IPS-15b (cell line): Measurements from ENCODE around the gene CAB39.

Experiments
- H3K27me3 ChIP-seq: one replicate; pipeline ENCODE4 v1.6.1; 2013; ENCODE audit warnings: low read length; ENCODE audit not compliant: control insufficient read depth, insufficient read depth
- H3K36me3 ChIP-seq: one replicate; pipeline ENCODE4 v1.6.1; 2013; ENCODE audit warnings: low read length; ENCODE audit not compliant: control insufficient read depth, insufficient read depth
- H3K4me1 ChIP-seq: one replicate; pipeline ENCODE4 v1.6.1; 2013; ENCODE audit warnings: mild to moderate bottlenecking, low read length; ENCODE audit not compliant: control insufficient read depth, insufficient read depth
- H3K4me3 ChIP-seq: one replicate; pipeline ENCODE4 v1.5.1; 2013; ENCODE audit warnings: low read depth, low read length
- H3K9ac ChIP-seq: one replicate; pipeline ENCODE4 v1.6.1; 2013; ENCODE audit warnings: low read depth, mild to moderate bottlenecking, low read length
- H3K9me3 ChIP-seq: one replicate; pipeline ENCODE4 v1.6.1; 2013; ENCODE audit warnings: mild to moderate bottlenecking, low read length; ENCODE audit not compliant: control insufficient read depth, insufficient read depth

CAB39 gene

DNA sequence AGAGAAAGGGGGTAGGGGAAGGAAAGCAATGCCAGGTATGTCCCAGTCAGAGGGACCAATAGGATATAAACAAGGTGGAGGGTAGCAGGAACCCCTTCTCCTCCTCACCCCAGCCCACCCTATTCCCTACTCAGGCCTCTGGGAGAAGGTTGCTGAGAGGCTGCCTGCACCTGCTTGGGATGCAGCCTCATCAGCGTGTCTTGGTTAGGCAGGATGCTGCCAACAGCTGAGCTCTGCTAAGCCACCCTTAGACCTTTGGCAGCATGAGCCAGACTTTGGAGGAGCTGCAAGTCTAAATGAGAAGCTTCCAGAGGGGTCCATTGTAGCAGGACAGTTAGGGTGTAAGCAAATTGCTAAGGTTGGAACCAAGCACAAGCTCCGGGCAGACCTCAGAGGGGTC lies 38.2 kb upstream of the CAB39 start:
- Histone ChIP-seq H3K9me3 (no peaks in the 10 kb centered on the region), H3K36me3 (no peaks in the 10 kb centered on the region), H3K9ac (no peak overlapping the region), H3K4me1 (no peaks in the 10 kb centered on the region), H3K4me3 (no peak overlapping the region), H3K27me3 (no peaks in the 10 kb centered on the region)

DNA sequence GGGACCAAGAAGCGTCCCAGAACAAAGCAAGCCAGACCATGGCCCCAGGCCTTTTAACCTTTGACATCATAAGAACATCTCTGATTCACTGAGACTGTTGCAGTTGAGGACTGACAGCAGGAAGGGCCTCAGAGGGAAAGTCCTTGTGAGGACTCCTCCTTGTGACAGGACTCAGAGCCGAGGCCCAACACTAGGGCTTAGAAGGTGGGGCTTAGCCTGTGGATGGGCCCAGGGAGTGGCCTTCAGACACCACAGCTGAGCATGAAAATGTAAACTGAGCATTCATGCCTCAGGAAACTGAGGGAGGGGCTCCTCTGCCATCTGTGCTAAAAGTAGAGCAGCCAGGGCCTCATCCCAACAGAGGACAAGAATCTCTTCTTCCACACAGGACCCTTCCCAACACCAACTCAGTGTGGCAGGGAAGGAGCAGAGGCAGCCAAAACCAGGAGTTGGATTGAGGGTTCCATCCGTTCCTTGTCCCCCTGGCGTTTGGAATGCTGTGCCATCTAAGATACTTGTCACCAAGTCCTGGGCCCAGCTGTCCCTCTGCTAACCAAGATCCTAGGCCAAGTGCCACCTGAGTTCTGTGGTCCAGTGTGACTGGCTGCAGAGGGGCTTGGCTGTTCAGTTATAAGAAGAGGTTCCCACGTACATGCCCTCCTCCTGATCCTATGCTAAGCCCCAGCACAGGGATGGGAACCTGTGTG lies 37.5 kb upstream of the CAB39 start:
- Histone ChIP-seq H3K9me3 (no peaks in the 10 kb centered on the region), H3K4me3 (no peak overlapping the region), H3K36me3 (no peaks in the 10 kb centered on the region), H3K4me1 (no peaks in the 10 kb centered on the region), H3K9ac (no peak overlapping the region), H3K27me3 (no peaks in the 10 kb centered on the region)

DNA sequence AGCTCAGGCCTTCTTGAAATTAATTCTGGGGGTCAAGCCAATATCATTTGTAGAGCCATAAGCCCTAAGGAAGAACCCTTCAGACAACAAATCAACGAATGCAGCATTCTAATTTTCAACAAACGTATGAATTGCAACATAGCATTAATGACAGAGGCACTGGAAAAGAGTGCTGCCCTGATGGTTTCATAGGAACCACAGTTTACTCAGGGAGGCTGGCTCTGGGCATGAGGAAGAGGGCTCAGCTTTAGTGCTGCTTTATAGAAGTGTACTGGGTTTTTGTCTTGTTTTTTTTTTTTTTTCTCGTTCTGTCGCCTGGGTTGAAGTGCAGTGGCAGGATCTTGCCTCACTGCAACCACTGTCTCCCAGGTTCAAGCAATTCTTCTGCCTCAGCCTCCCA lies 36.1 kb upstream of the CAB39 start:
- Histone ChIP-seq H3K4me1 (no peaks in the 10 kb centered on the region), H3K9ac (no peak overlapping the region), H3K9me3 (no peaks in the 10 kb centered on the region), H3K4me3 (no peak overlapping the region), H3K27me3 (no peaks in the 10 kb centered on the region), H3K36me3 (no peaks in the 10 kb centered on the region)

DNA sequence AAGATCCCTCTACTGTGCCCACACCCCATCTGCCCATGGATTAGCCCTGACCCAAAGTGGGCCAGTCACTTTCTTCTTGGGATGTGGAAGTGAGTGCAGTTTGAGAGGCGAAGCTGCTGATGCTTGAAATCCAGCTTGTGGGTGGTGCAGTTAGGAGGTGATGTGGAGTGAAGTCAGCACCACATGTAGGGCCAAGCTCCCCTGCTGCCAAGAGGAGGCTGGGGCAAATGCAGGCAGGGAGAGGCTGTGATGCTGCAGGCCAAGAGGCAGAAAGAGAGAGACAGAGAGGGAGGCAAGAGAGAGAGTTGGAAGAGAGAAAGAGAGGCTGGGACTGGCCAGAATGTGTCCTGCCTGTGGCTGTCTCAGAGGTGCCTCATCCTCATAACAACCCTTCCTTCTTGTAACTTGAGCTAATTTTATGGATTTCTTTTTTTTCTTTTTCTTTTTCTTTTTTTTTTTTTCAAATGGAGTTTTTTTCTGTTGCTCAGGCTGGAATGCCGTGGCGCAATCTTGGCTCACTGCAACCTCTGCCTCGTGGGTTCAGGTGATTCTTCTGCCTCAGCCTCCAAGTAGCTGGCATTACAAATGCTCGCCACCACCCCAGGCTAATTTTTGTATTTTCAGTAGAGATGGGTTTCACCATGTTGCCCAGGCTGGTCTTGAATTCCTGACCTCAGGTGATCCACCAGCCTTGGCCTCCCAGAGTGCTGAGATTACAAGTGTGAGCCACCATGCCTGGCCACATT lies 35.3 kb upstream of the CAB39 start:
- Histone ChIP-seq H3K9ac (no peak overlapping the region), H3K36me3 (no peaks in the 10 kb centered on the region), H3K27me3 (no peaks in the 10 kb centered on the region), H3K4me3 (no peak overlapping the region), H3K4me1 (no peaks in the 10 kb centered on the region), H3K9me3 (no peaks in the 10 kb centered on the region)

DNA sequence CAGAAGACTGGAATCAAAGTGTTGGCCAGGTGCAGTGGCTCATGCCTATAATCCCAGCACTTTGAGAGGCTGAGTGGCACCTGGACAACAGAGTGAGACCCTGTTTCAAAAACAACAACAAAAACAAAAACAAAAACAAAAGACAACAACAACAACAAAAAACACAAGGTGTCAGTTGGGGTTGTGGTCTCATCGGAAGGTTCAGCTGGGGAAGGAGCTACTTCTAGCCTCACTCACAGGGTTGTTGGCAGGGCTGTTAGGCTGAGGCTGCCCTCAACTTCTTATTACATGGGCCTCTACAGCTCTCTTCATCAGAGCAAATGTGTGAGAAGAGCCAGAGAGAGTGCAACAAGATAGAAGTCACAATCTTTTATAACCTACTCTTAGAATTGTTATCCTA lies 34.6 kb upstream of the CAB39 start:
- Histone ChIP-seq H3K36me3 (no peaks in the 10 kb centered on the region), H3K27me3 (no peaks in the 10 kb centered on the region), H3K4me1 (no peaks in the 10 kb centered on the region), H3K4me3 (no peak overlapping the region), H3K9ac (no peak overlapping the region), H3K9me3 (no peaks in the 10 kb centered on the region)

DNA sequence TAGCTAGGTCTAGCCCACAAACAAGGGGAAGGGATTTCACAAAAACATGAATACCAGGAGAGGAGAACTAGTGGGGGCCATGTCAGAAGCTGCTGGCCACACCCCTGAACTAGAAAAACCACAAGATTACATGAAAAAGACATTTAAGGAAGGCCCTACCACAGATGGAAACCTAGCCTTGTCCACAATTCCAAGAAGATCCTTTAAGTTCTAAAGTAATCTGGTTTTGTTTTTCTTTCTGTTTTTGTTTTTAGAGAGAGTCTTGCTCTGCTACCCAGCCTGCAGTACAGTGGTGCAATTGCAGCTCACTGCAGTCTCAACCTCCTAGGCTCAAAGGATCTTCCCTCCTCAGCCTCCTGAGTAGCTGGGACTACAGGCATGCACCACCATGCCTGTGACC lies 34.2 kb upstream of the CAB39 start:
- Histone ChIP-seq H3K9ac (no peak overlapping the region), H3K9me3 (no peaks in the 10 kb centered on the region), H3K4me3 (no peak overlapping the region), H3K27me3 (no peaks in the 10 kb centered on the region), H3K36me3 (no peaks in the 10 kb centered on the region), H3K4me1 (no peaks in the 10 kb centered on the region)

DNA sequence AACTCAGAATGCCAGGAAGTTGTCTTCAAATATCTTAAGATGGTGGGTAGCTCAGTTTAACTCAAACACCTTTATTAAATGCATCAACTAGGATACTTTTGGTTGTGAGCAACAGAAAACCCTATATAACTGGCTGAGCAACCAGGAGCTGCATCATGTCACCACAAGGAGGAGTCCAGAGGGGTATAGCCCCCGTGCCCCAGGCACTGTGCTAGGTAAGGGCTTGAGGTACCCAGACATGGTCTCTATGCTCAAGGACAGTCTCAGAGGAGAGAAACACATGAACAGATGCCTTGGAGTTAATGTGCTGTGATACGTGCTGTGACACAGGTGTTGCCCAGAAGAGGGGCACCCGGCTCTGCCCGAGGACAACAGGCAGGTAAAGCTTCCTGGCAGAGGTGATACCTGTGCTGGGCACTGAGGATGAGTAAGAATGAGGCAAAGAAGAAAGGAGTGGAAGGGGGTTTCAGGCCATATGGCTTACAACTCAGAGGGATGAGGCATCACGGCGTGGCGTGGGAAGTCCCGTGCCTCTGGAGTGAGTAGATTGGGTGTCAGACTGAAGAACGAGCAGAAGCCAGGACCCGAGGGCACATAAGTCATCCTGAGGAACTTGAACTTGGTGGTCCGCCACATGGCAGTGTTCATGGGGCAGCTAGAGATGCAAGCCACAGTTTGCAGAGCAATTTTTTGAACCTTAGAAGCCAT lies 32.0 kb upstream of the CAB39 start:
- Histone ChIP-seq H3K9ac (no peak overlapping the region), H3K36me3 (no peaks in the 10 kb centered on the region), H3K9me3 (no peaks in the 10 kb centered on the region), H3K4me1 (no peaks in the 10 kb centered on the region), H3K27me3 (no peaks in the 10 kb centered on the region), H3K4me3 (no peak overlapping the region)

DNA sequence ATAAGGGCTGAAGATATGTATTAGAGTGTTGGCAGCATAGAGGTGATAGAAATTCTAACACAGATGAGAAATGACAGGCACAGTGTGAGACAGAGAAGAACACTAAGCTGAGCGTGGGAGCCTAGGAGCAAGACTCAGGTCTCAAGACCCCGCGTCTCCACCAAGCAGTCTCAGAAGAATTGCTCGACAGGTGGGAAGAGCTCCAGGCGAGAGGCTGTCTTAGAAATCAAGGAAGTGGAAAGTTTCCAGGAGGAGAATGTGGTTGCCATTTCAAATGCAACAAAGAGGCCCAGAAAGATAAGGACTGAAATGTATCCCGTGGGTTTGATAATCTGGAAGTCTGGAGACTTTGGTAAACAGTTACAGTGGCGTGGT lies 31.5 kb upstream of the CAB39 start:
- Histone ChIP-seq H3K36me3 (no peaks in the 10 kb centered on the region), H3K9me3 (no peaks in the 10 kb centered on the region), H3K4me1 (no peaks in the 10 kb centered on the region), H3K27me3 (no peaks in the 10 kb centered on the region), H3K9ac (no peak overlapping the region), H3K4me3 (no peak overlapping the region)

DNA sequence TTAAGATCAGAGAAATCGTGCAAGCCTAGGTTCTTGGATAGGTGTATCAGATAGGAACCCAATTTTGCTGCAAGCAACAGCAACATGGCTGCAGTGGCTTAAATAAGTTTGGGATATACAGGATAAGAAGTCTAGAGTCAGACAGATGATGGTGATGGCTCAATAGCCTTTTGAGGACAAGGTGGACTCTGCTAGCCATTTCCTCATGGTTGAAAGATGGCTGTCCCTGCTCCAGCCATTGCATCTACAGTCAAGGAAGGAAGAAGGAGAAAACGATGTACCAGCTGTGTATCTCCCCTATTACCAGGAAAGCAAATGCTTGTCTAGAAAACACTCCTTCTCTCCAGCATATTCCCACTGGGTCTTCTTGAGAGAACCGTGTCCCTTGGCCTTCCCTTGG lies 30.1 kb upstream of the CAB39 start:
- Histone ChIP-seq H3K4me1 (no peaks in the 10 kb centered on the region), H3K4me3 (no peak overlapping the region), H3K9ac (no peak overlapping the region), H3K27me3 (no peaks in the 10 kb centered on the region), H3K9me3 (no peaks in the 10 kb centered on the region), H3K36me3 (no peaks in the 10 kb centered on the region)

DNA sequence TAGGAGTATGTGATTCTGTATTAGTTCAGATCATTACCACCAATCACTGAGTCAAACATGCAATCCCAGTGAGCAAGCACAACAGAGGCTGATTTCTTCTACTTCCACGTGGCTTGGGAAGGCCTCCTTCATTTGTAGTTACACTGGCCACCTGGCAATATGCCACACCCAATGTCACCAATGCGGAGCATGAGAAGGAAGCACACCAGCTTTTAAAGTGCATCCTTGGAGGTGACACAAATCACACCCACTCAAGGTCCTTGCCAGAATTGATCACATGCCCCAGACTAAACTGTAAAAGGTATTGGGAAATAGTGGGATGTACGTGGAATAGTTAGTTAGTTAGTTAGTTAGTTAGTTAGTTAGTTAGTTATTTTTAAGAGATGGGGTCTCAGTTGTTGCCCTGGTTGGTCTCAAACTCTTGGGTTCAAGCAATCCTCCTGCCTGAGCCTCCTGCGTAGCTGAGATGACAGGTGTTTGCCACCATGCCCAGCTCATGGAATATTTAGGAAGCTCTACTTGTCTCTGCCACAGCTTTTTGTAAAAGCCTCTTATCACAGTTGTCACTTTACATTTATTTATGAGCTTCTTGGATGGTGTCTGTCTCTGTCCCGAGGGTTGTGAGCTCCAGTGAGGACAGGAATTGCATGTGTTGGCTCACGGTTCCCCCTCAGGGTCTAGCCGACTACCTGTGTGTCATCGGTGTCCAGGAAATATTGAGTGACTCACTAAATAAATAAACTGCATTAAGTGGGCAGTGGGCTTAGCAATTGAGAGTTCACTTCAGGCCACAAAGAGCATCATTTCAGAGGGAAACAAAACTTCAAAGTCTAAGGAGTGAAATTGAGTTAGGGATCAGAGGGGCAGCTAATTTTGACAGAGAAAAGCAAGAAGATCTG lies 28.1 kb upstream of the CAB39 start:
- H3K9ac ChIP-seq: no peak overlapping the region
- no peaks in the 10 kb centered on the region for H3K36me3 ChIP-seq
- H3K9me3 ChIP-seq: no peaks in the 10 kb centered on the region
- H3K27me3 ChIP-seq: no peaks in the 10 kb centered on the region
- H3K4me3 ChIP-seq: no peak overlapping the region
- H3K4me1 ChIP-seq: no peaks in the 10 kb centered on the region

DNA sequence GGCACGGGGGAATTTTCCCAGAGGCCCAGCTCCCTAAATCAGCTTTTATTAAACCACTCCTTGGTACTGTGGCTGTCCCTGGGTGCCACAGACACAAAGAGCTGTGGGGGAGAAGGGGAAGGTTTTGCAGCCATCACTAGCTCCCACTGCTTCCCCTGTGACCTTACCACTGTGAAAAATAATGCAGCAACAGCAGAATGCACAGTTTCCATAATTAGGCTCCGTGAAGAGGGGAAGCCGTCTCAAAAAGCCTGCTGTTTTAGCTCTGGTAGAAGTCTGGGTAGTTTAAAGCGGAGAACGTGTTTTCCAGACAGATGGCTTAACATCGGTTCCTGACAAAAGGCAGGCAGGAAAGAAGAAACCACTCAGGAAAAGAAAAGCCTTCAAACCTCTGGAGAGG lies 27.5 kb upstream of the CAB39 start:
- no peak overlapping the region for H3K9ac ChIP-seq
- no peaks in the 10 kb centered on the region for H3K9me3 ChIP-seq
- no peaks in the 10 kb centered on the region for H3K36me3 ChIP-seq
- no peak overlapping the region for H3K4me3 ChIP-seq
- H3K27me3 ChIP-seq: no peaks in the 10 kb centered on the region
- no peaks in the 10 kb centered on the region for H3K4me1 ChIP-seq
